OCI-LY7 (cell line): ENCODE measurements around the gene ZSWIM8.

Source experiments
- EZH2phosphoT487 ChIP-seq: fragments of 200-600 bp; sonication (generic); IDR thresholded peaks from 2 replicates; pipeline ENCODE4 v1.6.1; 2018; ENCODE audit warnings: low read depth, borderline replicate concordance, mild to moderate bottlenecking, mixed run types, antibody characterized with exemption, low read length, moderate library complexity, mixed read lengths
- TF ChIP-seq, protein P1 (sequence below): fragments of 200-600 bp; sonication (generic); conservative IDR thresholded peaks from 2 replicates; pipeline ENCODE4 v1.5.1; 2014; ENCODE audit warnings: mild to moderate bottlenecking, antibody characterized with exemption, low read length, moderate library complexity, mixed read lengths

DNA sequence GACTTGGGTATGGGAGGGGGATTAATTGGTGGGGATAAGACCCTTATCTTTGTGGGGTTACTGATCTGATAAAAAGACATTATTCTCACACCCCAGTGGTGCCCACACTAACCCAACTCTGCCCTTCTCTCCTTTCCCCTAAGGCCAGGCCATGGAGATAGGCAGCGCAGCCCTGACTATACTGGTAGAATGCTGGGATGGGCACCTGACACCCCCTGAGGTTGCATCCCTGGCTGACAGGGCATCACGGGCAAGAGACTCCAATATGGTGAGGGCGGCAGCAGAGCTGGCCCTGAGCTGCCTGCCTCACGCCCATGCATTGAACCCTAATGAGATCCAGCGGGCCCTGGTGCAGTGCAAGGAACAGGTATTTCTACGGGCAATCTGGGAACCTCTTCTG lies 12.7 kb downstream of the ZSWIM8 start:
- TF ChIP-seq, protein P1, sequence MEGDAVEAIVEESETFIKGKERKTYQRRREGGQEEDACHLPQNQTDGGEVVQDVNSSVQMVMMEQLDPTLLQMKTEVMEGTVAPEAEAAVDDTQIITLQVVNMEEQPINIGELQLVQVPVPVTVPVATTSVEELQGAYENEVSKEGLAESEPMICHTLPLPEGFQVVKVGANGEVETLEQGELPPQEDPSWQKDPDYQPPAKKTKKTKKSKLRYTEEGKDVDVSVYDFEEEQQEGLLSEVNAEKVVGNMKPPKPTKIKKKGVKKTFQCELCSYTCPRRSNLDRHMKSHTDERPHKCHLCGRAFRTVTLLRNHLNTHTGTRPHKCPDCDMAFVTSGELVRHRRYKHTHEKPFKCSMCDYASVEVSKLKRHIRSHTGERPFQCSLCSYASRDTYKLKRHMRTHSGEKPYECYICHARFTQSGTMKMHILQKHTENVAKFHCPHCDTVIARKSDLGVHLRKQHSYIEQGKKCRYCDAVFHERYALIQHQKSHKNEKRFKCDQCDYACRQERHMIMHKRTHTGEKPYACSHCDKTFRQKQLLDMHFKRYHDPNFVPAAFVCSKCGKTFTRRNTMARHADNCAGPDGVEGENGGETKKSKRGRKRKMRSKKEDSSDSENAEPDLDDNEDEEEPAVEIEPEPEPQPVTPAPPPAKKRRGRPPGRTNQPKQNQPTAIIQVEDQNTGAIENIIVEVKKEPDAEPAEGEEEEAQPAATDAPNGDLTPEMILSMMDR: no peak
- TF ChIP-seq EZH2phosphoT487: no peak
